Keratinocyte (primary cell): Measurements from ENCODE around the gene DUSP12.

ENCODE experiments used
- CTCF ChIP-seq, 3 experiments: IDR thresholded peaks in 1 of 3; conservative IDR thresholded peaks in 1 of 3; optimal IDR thresholded peaks in 1 of 3; 2 replicates in 2 of 3; 3 replicates in 1 of 3; pipeline versions ENCODE3 to v1.5.1; 2011; ENCODE audit warnings: low read length in 3 of 3, mild to moderate bottlenecking in 3 of 3, moderate library complexity in 2 of 3, control low read depth in 1 of 3, inconsistent platforms in 1 of 3; ENCODE audit not compliant: insufficient read depth in 2 of 3; ENCODE audit errors: extremely low read depth in 1 of 3
- EZH2 ChIP-seq: IDR thresholded peaks from one replicate; pipeline ENCODE4 v1.6.1; 2012; ENCODE audit warnings: inconsistent platforms, mild to moderate bottlenecking, low read length, moderate library complexity

GRCh38 chr1:161720956-161721737, 28.4 kb upstream of the DUSP12 start, which contains the start of gene FCRLB:
- no peak for TF ChIP-seq CTCF (optimal IDR thresholded peaks at IDR 0.05 in 1 of 3, IDR thresholded peaks at IDR 0.05 in 1 of 3, conservative IDR thresholded peaks at IDR 0.05 in 1 of 3; ENCODE audit: extremely low read depth in 1 of 3, insufficient read depth in 2 of 3, low read length in 3 of 3)
- no peak for TF ChIP-seq EZH2
